Kidney (tissue), 14 donors: ENCODE data around the gene TRAF1. TPM values are rescaled to one million over a fixed set of nuclear protein-coding genes. Genes with fewer than 3 reads are reported as not detected.

Experiments used
- DNase-seq, 5 donors: peaks; one replicate each; pipeline ENCODE4 v3.0.0-alpha.2; 2013 to 2020
- FAIRE-seq: peaks from 2 replicates; lab custom pipeline; 2012; peaks lifted over from hg19 to GRCh38; lab: Jason Lieb, UNC
- H3K27ac ChIP-seq, 2 donors: one replicate each; pipeline ENCODE4 v1.7.0; 2013; ENCODE audit warnings: low read depth in 2 of 2, low read length in 2 of 2, inconsistent platforms in 1 of 2
- H3K27me3 ChIP-seq: one replicate; pipeline ENCODE4 v1.7.1; 2013; ENCODE audit warnings: low read length, inconsistent platforms; ENCODE audit not compliant: control insufficient read depth, insufficient read depth
- H3K36me3 ChIP-seq, 3 donors: one replicate each; pipeline versions ENCODE4 v1.7.0 to v1.7.1; 2013; ENCODE audit warnings: low read length in 3 of 3, control low read depth in 1 of 3, inconsistent platforms in 1 of 3; ENCODE audit not compliant: insufficient read depth in 3 of 3, control insufficient read depth in 2 of 3
- H3K4me1 ChIP-seq, 3 donors: one replicate each; pipeline versions ENCODE4 v1.7.0 to v1.7.1; 2013; ENCODE audit warnings: low read length in 3 of 3, inconsistent platforms in 1 of 3, low read depth in 1 of 3; ENCODE audit not compliant: control insufficient read depth in 2 of 3, insufficient read depth in 2 of 3
- H3K4me3 ChIP-seq, 3 donors: one replicate each; pipeline versions ENCODE4 v1.7.0 to v1.8.1; 2013; ENCODE audit warnings: low read length in 3 of 3, control low read depth in 1 of 3, inconsistent platforms in 1 of 3
- H3K9ac ChIP-seq, 3 donors: one replicate each; pipeline versions ENCODE4 v1.7.0 to v1.7.1; 2013; ENCODE audit warnings: low read length in 3 of 3, control low read depth in 1 of 3, inconsistent platforms in 1 of 3
- H3K9me3 ChIP-seq, 3 donors: one replicate each; pipeline versions ENCODE4 v1.7.0 to v1.7.1; 2013; ENCODE audit warnings: low read length in 3 of 3, control low read depth in 1 of 3, inconsistent platforms in 1 of 3; ENCODE audit not compliant: control insufficient read depth in 2 of 3, insufficient read depth in 1 of 3
- CTCF ChIP-seq: IDR thresholded peaks from 3 replicates; pipeline ENCODE4 v1.5.1; 2012; ENCODE audit warnings: mild to moderate bottlenecking, moderate library complexity, borderline replicate concordance; ENCODE audit not compliant: insufficient read depth; ENCODE audit errors: extremely low read depth
- intact Hi-C: fragments of 100-400 bp; cut with DNase I; formaldehyde crosslinking; loops from one replicate; pipeline ENCODE4 v1.11.1; 2022
- polyA plus RNA-seq: library from polyadenylated mRNA; stranded (reverse); fragments of 350-450 nt; fragmentation: Illumina TruSeq; extraction: RNeasy Lipid Tissue Mini Kit (QIAGEN cat#74804); gene quantifications from one replicate; pipeline ENCODE4 v1.2.3, GENCODE V29; 2014; ENCODE audit warnings: low read depth, low replicate concordance; ENCODE audit not compliant: insufficient read depth
- total RNA-seq: library from RNA; stranded (reverse); fragmentation: NEBNext Ultra II Directional; extraction: Animal tissue kit (Norgen Biotek cat#: 25700); gene quantifications from one replicate; pipeline ENCODE4 v1.2.1, GENCODE V29; 2021
- donor health status: control.
- donor health status: control.
- donor health status: control.
- donor health status: control.
- donor health status: control.
- donor health status: DM: yes; HTN: yes; CAD: no.
- donor health status: Normal renal cell carcinoma (clear cell type).

The TRAF1 gene
- total and polyA plus RNA-seq, 2 donors from 2014 or later = 3.1 to 10.9 TPM

GRCh38 chr9:120915854-120916470, 10.6 kb downstream of the TRAF1 start:
- FAIRE-seq (no peak), DNase-seq (no peak)
- Histone ChIP-seq H3K27me3 (no peaks in the 10 kb centered on the region), H3K9me3 (no peaks in the 10 kb centered on the region), H3K4me1 (peaks cover 0 to 8% (median 0%) of the 10 kb centered on the region in 3 donors), H3K9ac (no peak overlapping the region), H3K27ac (no peak overlapping the region), H3K36me3 (no peaks in the 10 kb centered on the region), H3K4me3 (no peak overlapping the region)
- TF ChIP-seq CTCF = no peak
- intact Hi-C loops = no loop called here

GRCh38 chr9:120914953-120915352, 11.6 kb downstream of the TRAF1 start:
- Histone ChIP-seq H3K36me3 (no peaks in the 10 kb centered on the region), H3K4me1 (peaks cover 0 to 8% (median 0%) of the 10 kb centered on the region in 3 donors), H3K27me3 (no peaks in the 10 kb centered on the region), H3K27ac (no peak overlapping the region), H3K9me3 (no peaks in the 10 kb centered on the region), H3K4me3 (no peak overlapping the region), H3K9ac (no peak overlapping the region)
- FAIRE-seq = no peak
- TF ChIP-seq CTCF = no peak
- no peak for DNase-seq
- intact Hi-C loops = no loop called here

GRCh38 chr9:120914396-120914795, 12.2 kb downstream of the TRAF1 start:
- H3K4me3 ChIP-seq = no peak overlapping the region
- H3K9me3 ChIP-seq = no peaks in the 10 kb centered on the region
- H3K9ac ChIP-seq = no peak overlapping the region
- no peak for TF ChIP-seq CTCF
- FAIRE-seq = no peak
- no peaks in the 10 kb centered on the region for H3K36me3 ChIP-seq
- H3K4me1 ChIP-seq = peaks cover 0 to 4% (median 0%) of the 10 kb centered on the region in 3 donors
- no peak overlapping the region for H3K27ac ChIP-seq
- no peak for DNase-seq
- intact Hi-C loops = no loop called here
- no peaks in the 10 kb centered on the region for H3K27me3 ChIP-seq
